ENCODE data around the gene KDM1B. TPM values are rescaled to one million over a fixed set of nuclear protein-coding genes. Genes with fewer than 3 reads are reported as not detected.

The KDM1B gene
- total and polyA plus RNA-seq, 2 of the 8 experiments (the other 6 are each of a cell fraction or from before 2014, with no cell fraction given): 3.7 to 7.5 TPM

DNA sequence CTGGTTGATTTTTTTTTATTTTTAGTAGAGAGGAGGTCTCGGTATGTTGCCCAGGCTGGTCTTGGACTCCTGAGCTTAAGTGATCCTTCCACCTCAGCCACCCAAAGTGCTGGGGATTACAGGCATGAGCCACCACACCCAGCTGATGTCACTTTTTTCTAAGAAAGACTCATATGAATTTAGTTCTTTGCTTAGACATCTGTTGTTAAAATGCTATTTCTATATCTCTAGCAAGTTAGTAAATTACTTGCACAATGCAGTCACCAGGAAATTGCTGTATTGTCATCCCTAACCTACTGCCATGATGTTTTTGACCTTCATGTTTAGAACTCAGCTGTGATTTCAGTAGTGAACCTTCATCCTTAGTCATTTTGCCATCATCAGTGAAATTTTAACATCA is 5.7 kb downstream of the KDM1B start:
- WGBS, 2 experiments (ENCODE audit: extremely low coverage in 1 of 2, insufficient coverage in 1 of 2, insufficient read length in 1 of 2, insufficient replicate concordance in 2 of 2, low coverage in 1 of 2, low lambda C conversion rate in 2 of 2, missing lambda C conversion rate in 1 of 2): 100% methylated on average over 1 of the region's 1 CpG; no CpG with 5 or more reads in 1 of the 2 experiments

More for the DNA sequence above, 5.7 kb downstream of the KDM1B start:
- no peak overlapping the region for H2BK120ac ChIP-seq (replicated peaks; ENCODE audit: low read depth, low read length)
- H4K91ac ChIP-seq (replicated peaks; ENCODE audit: insufficient read length, low read length): no peak overlapping the region
- CTCF ChIA-PET (ENCODE audit: partially characterized antibody): no interaction called here
- H2BK15ac ChIP-seq (ENCODE audit: low read length): no peak overlapping the region
- no peak overlapping the region for H2AK5ac ChIP-seq (ENCODE audit: low read depth, low read length)
- no peak overlapping the region for H3K4ac ChIP-seq (replicated peaks; ENCODE audit: insufficient read length, low read depth, low read length)
- no peak overlapping the region for H3K23ac ChIP-seq (ENCODE audit: insufficient read length)
- H3K23me2 ChIP-seq (ENCODE audit: low read depth, low read length): peaks cover 1% of the 10 kb centered on the region; the same call in 1 of the 2 replicates
- H3K9ac ChIP-seq (replicated peaks in 1 of 4; ENCODE audit: extremely low read depth in 1 of 4, low read depth in 3 of 4, low read length in 3 of 4): no peak overlapping the region
- no peak overlapping the region for H2AFZ ChIP-seq (ENCODE audit: low read length)
- H4K5ac ChIP-seq (ENCODE audit: insufficient read length, low read depth, low read length): no peak overlapping the region
- no peak overlapping the region for H2BK5ac ChIP-seq (ENCODE audit: low read depth, low read length)
- no peak overlapping the region for H2BK12ac ChIP-seq (ENCODE audit: low read depth, low read length)
- H3K18ac ChIP-seq (ENCODE audit: extremely low read depth, low read length): no peak overlapping the region
- no peaks in the 10 kb centered on the region for H3K79me2 ChIP-seq (ENCODE audit: control insufficient read depth in 1 of 2, insufficient read depth in 2 of 2, low read length in 2 of 2)
- POLR2A ChIA-PET (ENCODE audit: partially characterized antibody): interaction anchor here (1.2 kb wide), 1 partner anchor 11 kb away, joined by 4 read pairs; no protein-coding TSS in a partner anchor
- H3K4me2 ChIP-seq (ENCODE audit: insufficient read depth in 1 of 2, low read depth in 2 of 2, low read length in 2 of 2): no peak overlapping the region
- TF ChIP-seq BACH1 (IDR thresholded peaks at IDR 0.05; ENCODE audit: low read length): no peak
- no peak for TF ChIP-seq POLR2A (IDR thresholded peaks at IDR 0.05; ENCODE audit: control extremely low read depth in 1 of 2, low read depth in 2 of 2, low read length in 2 of 2)
- TF ChIP-seq POLR2AphosphoS5 (IDR thresholded peaks at IDR 0.05; ENCODE audit: low read depth, low read length): no peak
- TF ChIP-seq EZH2 (IDR thresholded peaks at IDR 0.05; ENCODE audit: low read depth, low read length, severe bottlenecking): no peak
- TF ChIP-seq RXRA (IDR thresholded peaks at IDR 0.05; ENCODE audit: insufficient read depth, low read depth, low read length): no peak
- no peak for TF ChIP-seq TAF7 (optimal IDR thresholded peaks at IDR 0.05; ENCODE audit: borderline replicate concordance, low read depth, low read length)
- no peak for TF ChIP-seq CEBPB (IDR thresholded peaks at IDR 0.05; ENCODE audit: low read depth, low read length)
- no peak for TF ChIP-seq CBX8 (IDR thresholded peaks at IDR 0.05; ENCODE audit: borderline replicate concordance, low read depth, low read length)
- TF ChIP-seq, protein P1, sequence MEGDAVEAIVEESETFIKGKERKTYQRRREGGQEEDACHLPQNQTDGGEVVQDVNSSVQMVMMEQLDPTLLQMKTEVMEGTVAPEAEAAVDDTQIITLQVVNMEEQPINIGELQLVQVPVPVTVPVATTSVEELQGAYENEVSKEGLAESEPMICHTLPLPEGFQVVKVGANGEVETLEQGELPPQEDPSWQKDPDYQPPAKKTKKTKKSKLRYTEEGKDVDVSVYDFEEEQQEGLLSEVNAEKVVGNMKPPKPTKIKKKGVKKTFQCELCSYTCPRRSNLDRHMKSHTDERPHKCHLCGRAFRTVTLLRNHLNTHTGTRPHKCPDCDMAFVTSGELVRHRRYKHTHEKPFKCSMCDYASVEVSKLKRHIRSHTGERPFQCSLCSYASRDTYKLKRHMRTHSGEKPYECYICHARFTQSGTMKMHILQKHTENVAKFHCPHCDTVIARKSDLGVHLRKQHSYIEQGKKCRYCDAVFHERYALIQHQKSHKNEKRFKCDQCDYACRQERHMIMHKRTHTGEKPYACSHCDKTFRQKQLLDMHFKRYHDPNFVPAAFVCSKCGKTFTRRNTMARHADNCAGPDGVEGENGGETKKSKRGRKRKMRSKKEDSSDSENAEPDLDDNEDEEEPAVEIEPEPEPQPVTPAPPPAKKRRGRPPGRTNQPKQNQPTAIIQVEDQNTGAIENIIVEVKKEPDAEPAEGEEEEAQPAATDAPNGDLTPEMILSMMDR (IDR thresholded peaks at IDR 0.05; ENCODE audit: control extremely low read depth in 1 of 3, insufficient read depth in 1 of 3, low read depth in 1 of 3, low read length in 3 of 3): no peak
- peaks cover 3 to 16% (median 10%) of the 10 kb centered on the region in 4 experiments; a peak in 6 of 8 replicates for H3K36me3 ChIP-seq (ENCODE audit: control insufficient read depth in 2 of 4, insufficient read depth in 4 of 4, low read length in 3 of 4)
- no peaks in the 10 kb centered on the region for H3K79me1 ChIP-seq (ENCODE audit: low read depth, low read length)
- no peak overlapping the region for H3K4me3 ChIP-seq (ENCODE audit: extremely low read depth in 1 of 4, insufficient read depth in 2 of 4, low read depth in 3 of 4, low read length in 4 of 4)
- no peak overlapping the region for H3K14ac ChIP-seq (ENCODE audit: insufficient read length)
- no peaks in the 10 kb centered on the region for H3K27me3 ChIP-seq (replicated peaks in 1 of 4; ENCODE audit: control insufficient read depth in 3 of 4, extremely low read depth in 1 of 4, insufficient read depth in 3 of 4, low read length in 3 of 4)
- no peak overlapping the region for H3K56ac ChIP-seq (replicated peaks; ENCODE audit: insufficient read length, low read depth, low read length)
- no peak overlapping the region for H4K8ac ChIP-seq (ENCODE audit: extremely low read depth, insufficient read depth, low read length)
- no peak overlapping the region for H2BK20ac ChIP-seq (ENCODE audit: low read length)
- H3K9me3 ChIP-seq (ENCODE audit: insufficient read depth in 2 of 2, low read depth in 1 of 2, low read length in 1 of 2): no peaks in the 10 kb centered on the region
- FAIRE-seq (no peak), DNase-seq (ENCODE audit: low read depth in 1 of 2, low spot score in 2 of 2) (no peak)
- peaks cover 0 to 2% of the 10 kb centered on the region in 2 experiments for H4K20me1 ChIP-seq (replicated peaks in 1 of 2; ENCODE audit: control insufficient read depth in 1 of 2, insufficient read depth in 2 of 2, low read length in 2 of 2)
- no peak overlapping the region for H3K27ac ChIP-seq (ENCODE audit: low read depth, low read length)
- H3K4me1 ChIP-seq (replicated peaks in 1 of 4; ENCODE audit: control insufficient read depth in 3 of 4, insufficient read depth in 4 of 4, low read length in 3 of 4): 0 out of 7 replicates have a peak, but pooled peaks cover 0 to 2% (median 0%) of the 10 kb centered on the region in 4 experiments
